WTC11 (cell line): Measurements from ENCODE around the gene DYNLL2.
"Not testable (repeated sequence)": the region's sequence is repeated elsewhere in the genome, so short reads cannot be mapped to it uniquely, and the experiment has no call there.

Experiments used
- AR ChIP-seq: fragments of 250-450 bp; sonication (Bioruptor Pico); IDR thresholded peaks from 2 replicates; pipeline ENCODE4 v1.9.0; 2021; ENCODE audit warnings: mild to moderate bottlenecking
- CTCF ChIP-seq: fragments of 200-600 bp; IDR thresholded peaks from 2 replicates; pipeline ENCODE4 v1.8.0; 2022; ENCODE audit warnings: antibody characterized with exemption
- ELF4 ChIP-seq: sonication (generic); formaldehyde crosslinking; IDR thresholded peaks from 2 replicates; pipeline ENCODE4 v1.8.1; 2022; ENCODE audit warnings: low read depth, mild to moderate bottlenecking, moderate library complexity, missing genetic modification reagents
- MAX ChIP-seq: sonication (generic); formaldehyde crosslinking; IDR thresholded peaks from 2 replicates; pipeline ENCODE4 v1.8.0; 2022; ENCODE audit warnings: mild to moderate bottlenecking, missing genetic modification reagents
- USF2 ChIP-seq: sonication (generic); formaldehyde crosslinking; IDR thresholded peaks from 2 replicates; pipeline ENCODE4 v1.8.1; 2023; ENCODE audit warnings: mild to moderate bottlenecking, missing genetic modification reagents, moderate library complexity
- TF ChIP-seq, protein P1 (sequence below): sonication (generic); formaldehyde crosslinking; IDR thresholded peaks from 2 replicates; pipeline ENCODE4 v1.8.1; 2022; ENCODE audit warnings: low read depth, mild to moderate bottlenecking, moderate library complexity, missing genetic modification reagents, borderline replicate concordance
- TF ChIP-seq, protein P2 (sequence below): sonication (generic); formaldehyde crosslinking; IDR thresholded peaks from 2 replicates; pipeline ENCODE4 v1.8.1; 2023; ENCODE audit warnings: mild to moderate bottlenecking, missing genetic modification reagents

- not testable (repeated sequence) for TF ChIP-seq ELF4 (CRISPR knock-in tag); CTCF; USF2 (CRISPR knock-in tag); AR (CRISPR knock-in tag); MAX
- TF ChIP-seq, protein P1, sequence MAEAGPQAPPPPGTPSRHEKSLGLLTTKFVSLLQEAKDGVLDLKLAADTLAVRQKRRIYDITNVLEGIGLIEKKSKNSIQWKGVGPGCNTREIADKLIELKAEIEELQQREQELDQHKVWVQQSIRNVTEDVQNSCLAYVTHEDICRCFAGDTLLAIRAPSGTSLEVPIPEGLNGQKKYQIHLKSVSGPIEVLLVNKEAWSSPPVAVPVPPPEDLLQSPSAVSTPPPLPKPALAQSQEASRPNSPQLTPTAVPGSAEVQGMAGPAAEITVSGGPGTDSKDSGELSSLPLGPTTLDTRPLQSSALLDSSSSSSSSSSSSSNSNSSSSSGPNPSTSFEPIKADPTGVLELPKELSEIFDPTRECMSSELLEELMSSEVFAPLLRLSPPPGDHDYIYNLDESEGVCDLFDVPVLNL, result not testable (repeated sequence)
- TF ChIP-seq, protein P2, sequence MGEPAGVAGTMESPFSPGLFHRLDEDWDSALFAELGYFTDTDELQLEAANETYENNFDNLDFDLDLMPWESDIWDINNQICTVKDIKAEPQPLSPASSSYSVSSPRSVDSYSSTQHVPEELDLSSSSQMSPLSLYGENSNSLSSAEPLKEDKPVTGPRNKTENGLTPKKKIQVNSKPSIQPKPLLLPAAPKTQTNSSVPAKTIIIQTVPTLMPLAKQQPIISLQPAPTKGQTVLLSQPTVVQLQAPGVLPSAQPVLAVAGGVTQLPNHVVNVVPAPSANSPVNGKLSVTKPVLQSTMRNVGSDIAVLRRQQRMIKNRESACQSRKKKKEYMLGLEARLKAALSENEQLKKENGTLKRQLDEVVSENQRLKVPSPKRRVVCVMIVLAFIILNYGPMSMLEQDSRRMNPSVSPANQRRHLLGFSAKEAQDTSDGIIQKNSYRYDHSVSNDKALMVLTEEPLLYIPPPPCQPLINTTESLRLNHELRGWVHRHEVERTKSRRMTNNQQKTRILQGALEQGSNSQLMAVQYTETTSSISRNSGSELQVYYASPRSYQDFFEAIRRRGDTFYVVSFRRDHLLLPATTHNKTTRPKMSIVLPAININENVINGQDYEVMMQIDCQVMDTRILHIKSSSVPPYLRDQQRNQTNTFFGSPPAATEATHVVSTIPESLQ (CRISPR knock-in tag), result not testable (repeated sequence)
These were observed 60.1 kb downstream of the DYNLL2 start for GRCh38 chr17:58143335-58143734.
